NOMO-1 (cell line): ENCODE results near the gene CST4.
"Not testable (repeated sequence)": the region's sequence is repeated elsewhere in the genome, so short reads cannot be mapped to it uniquely, and the experiment has no call there.

ENCODE experiments used
- DNase-seq, 2 experiments: peaks; one replicate each; lab custom pipeline; 2025; ENCODE audit not compliant: unreplicated experiment in 2 of 2; lab: John Stamatoyannopoulos, UW

Gene CST4

DNA sequence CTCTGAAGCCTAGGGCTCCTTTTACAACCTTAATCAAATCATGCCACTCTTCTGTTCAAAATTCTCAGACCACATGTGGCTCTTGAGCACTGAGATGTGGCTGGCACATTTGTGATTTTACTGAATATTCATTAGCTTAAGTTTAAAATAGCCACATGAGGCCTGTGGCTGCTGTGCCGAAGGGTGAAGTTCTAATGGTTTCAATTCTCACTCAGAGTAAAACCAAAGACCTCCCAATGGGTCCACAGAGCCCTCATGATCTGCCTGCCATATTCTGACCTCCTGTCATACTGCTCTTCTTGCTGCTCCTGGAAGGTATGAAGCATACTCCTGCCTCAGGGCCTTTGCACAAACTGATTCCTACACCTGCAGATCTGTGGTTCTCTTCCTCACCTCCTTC, 43.3 kb downstream of the CST4 start:
- no peak for DNase-seq

DNA sequence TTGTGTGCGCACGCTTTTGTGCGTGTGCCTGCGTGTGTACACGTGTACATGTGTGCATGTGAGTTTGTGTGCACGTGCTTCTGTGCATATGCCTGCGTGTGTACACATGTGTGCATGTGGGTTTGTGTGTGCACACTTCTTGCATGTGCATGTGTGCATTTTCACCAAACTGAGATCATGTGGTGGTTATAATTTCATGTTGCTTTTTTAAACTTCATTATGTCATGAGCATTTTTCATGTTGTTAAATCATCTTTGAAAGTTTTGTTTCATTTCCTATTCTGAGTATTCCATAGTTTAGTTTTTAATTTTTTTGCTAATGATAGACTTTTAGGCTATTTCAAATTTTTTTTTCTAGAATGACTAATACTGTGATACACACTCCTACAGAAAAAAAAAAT, 44.7 kb downstream of the CST4 start:
- DNase-seq: no peak

DNA sequence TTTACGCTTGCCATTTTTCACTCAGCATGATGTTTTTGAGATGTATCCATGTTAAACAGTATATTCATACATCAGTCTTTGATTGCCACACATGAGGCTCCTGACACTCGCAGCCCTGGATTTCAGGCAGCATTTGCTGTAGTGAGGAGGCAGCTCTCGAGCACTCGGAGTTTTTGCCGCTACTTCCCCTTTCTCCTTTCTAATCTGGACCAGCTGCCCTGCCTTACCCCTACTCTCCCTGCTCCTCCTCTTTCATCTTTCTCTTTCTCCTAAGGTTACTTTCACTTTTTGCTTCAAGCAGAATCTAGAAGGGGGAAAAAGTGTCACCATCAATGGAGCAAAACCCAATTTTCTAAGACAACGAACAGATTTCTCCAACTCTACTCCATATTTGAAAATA, 45.2 kb downstream of the CST4 start:
- DNase-seq: peak; percentile 41 to 69

DNA sequence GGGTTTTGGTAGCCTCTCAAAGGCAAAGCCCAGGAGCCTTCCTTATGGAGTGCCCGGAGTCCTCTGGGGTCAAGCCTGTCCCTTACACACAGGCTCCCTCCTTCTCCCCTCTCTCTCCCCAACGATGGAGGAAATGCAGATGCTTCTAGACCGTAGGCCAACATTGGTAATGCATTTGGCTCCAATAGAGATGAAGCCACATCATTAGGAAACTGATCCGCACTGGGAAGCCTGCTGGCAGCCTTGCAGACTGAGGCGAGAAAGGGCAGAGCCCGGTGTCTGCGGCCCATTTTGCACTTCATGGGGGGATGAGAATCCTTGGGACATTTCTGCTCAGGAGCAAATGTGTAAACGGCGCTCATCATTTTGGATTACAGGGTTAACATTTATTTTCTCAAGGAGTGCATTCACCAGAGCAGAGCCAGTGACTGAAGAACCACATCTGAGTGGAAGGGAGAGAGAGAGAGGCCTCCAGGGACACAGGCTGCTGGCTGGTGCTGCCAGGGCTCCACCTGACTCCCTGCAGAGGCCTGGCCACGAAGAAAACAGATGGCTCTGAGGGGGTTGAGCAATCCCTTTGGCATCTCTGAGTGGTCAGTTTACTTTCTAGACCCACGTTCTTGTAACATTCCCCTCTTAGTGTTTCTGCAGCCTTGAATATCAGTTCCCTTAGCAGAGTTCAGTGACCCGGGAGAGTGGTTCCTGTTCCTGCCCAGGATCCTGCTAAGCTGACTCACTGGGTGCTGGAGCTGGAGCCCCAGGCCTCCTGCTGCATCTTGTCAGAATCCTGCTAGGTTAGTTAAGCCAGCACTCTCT, 46.7 kb downstream of the CST4 start:
- no peak for DNase-seq

DNA sequence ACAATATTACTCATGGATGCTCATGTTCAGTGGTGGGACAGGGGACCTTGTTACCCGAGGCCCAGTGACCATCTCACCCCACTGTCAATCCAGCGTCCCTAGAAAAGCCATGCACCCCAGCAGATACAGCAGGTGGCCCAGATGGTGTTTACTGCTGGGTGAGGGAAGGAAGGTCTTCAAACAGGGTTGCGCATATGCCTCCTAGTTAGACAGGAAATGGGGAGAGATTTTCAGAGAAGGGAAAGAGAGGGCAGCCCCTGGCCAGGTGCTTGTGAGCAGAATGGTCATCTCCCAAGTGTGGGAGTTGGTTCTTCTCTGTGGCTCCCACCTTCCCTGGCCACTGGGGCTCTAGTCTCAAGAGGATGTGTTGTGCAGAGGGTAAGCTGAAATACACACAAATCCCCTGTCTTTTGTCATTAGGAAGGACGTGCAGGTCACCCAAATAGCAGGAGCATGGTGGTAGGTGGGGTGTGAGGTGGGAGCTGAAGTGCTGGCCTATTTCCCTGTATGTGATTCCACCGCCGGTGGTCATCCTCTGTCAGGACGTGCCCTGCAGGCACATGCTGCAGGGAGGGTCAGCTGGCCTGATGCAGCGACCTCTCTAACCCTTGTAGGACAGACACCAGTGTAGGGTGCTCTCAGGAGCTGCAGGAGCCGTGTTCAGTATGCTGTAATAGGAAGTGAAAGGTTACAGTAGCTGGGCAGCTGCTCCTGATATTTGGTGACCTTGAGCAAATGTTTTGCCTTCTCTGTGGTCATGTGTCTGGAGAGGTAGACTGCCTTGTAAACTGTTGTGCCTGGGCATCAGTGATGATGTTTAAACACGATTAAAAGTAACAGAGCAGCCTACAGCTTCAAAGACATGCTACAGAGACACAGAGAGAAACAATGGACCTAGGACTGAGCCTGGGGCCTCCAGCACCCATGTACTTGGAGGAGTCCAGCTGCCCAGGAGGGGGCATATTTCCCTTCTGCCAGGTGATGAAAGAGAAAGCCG, 47.9 kb downstream of the CST4 start:
- DNase-seq: no peak

DNA sequence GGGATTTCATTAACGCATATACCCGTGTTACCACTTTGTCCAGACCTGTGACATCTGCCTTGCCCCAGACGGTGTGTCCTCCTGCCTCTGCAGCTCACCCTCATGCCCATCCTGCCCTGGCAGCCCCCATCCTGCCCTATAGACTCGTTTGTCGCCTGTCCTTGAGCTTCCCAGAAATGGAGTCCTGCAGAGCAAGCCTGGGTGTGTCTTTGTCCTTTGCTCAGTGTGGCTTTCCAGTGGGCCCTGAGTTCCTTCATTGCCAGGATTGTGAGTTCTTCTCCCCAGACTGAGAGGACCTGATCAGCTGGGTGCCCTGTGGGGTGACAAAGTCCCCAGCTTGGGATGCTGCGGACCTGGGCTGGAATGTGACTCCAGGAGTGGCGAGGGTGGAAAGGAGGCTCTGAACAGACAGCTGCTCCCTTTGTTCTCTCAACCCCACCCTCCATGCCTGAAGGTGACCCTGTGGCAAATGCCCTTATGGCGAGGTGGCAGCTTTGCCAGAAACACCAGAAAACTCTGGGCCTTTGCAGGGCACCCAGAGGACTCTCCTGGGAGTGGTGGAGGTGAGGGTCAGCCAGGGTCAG, 48.7 kb downstream of the CST4 start:
- no peak for DNase-seq

DNA sequence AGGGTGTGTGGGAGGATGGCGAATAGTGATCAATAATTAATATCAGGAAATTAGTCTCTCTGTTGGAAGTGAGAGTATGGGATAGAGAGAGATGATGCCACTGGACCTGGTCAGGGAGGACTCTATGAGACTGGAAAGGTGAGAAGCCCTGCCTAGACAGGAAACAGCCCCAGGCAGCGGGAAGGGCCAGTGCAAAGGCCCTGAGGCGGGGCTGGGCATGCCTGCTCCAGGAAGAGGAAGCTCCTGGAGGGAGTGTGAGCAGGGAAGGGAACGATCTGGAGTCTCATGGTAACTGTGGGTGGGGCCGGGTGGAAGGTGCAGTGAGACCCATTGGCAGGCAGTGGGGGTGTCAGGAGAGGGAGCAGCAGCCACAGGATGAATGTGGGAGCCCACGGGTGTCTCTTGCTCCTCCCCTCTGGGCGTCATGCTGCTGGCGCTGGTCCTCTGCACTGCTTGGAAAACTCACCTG, 49.3 kb downstream of the CST4 start:
- no peak for DNase-seq

DNA sequence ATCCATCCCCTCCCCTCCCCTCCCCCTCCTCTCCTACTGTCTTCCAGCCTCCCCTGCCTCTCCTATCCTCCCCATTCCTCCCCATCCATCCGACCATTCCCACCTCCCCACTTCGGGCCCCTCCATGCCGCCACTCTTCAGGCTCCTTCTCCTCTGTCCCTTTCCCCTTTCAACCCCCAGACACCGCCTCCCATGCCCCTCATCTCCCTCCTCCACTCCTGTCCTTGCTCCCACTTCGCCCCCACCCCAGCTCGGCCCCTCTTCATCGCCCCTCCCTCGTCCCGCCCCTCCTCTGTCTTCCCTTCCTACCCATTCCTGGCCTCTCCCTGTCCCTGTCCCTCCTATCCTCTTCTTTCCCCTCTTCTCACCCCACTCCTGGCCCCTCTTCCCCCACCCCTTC, 50.5 kb downstream of the CST4 start:
- no peak for DNase-seq

DNA sequence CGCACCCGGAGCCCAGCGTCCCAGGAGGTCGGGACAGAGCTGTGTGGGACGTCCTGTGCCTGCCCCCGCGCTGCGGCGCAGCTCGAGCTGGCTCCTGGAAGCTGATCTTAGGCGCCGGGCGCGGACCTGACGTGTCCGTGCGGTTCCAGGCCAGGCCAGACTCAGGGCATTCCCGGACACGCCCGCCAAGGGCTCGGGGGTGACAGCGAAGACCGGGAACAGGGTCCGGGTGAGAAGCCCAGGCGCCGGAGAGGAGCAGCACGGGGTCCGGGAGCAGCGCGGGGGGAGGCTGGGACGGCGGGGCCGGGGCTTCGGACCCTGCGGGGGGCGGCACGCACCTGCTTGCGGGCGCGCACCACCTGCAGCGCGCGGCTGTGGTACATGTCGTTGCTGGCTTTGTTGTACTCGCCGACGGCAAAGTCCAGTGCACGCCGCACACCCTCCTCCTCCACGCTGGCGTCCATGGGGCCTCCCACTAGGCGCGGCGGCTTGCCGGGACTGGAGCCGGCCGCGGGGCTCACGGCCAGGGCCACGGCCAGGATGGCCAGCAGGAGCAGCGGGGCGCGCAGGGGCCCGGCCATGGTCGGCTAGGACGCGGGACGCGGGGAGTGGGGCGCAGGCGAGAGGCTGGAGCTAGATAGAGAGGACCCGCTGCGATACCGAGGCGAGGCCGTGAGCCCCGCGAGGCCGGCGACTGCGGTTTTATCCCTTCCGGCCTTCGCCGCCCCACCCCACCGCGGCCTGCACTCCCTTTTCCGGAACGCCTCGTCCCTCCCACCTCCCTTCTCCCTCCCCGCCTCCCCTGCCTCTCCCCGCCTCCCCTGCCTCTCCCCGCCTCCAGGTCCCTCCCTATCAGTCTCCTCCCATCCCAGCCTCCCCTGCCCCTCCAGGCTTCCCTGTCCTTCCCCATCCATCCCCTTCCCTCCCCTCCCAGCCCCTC, 51.3 kb downstream of the CST4 start, which contains the start of gene CST3:
CST3 (minus strand) TSS at position 674 of the 940 bp plus-strand sequence; CDS start at position 581, 93 bp downstream.
- peak; percentile 51 to 81 for DNase-seq

DNA sequence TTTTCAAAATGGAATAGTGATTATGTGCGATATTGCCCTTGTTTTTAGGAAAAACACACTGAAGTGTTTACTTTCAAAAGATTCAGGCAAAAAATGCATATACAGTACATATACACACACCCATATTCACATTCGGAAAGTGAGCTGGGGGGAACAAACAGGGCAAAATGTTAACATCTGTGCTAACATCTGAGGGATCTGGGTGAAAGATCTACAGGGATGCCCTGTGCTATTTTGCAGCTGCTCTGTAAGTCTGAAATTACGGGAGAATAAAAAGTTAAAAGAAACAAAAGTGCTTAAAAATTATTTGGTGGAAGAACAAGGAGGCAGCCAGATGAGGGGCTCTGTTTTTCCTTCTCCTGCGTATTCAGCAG, 51.9 kb downstream of the CST4 start:
- DNase-seq: no peak

DNA sequence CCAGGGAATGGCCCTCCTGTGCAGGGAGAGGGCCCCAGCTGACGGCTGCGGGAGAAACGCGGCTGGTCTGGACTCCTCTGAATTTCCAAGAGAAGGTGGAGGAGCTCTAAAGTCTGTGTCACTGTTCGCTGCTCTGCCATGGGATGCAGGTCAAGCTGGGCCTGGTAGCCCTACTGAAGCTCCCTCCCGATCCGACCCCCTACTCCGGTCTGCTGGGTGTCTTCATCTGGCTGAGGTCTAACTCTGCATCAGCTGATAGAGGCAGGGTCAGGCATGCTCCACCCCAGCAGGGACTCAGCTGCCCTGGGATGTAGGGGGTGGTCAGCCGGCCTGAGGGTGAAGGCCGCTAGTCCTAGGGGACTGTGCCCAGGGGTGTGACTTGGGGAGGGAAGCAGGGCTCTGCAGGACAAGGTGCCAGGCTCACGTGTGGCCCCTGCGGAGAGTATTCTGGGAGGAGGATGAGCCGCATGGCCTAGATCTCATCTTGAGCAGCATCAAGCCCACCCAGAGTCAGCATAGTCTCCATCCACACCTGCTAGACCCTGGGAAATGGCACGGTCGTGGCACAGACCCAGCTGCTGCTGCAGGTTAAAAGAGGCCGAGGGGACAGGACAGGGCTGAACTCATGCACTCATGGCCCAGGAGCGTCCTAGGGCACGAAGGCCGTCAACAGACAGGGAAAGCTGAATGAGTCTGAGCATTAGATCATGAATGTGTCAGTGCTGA, 52.5 kb downstream of the CST4 start:
- DNase-seq: no peak

DNA sequence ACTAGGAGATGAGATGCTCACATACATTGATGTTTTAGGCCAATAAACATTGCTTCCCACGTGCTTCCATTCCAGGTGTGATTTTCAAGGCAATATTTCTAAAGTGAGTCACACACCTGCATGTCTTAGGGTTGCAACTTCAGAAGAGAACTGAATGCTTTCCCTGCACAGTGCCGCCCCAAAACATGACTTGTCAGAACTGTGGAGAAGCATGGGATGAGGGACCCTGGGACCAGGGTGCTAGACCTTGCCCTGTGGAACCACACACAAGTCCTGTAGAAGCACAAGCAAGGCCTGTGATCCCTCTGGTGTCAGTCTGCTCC, 53.1 kb downstream of the CST4 start:
- DNase-seq: not testable (repeated sequence)
